LNCAP (cell line): ENCODE data around the gene UBL7.
A peak's percentile ranks its signal among the peaks of the same experiment; 100 is the strongest.

ENCODE experiments used
- TF ChIP-seq, protein P1 (sequence below): fragments of 450-650 bp; IDR thresholded peaks from 2 replicates; pipeline ENCODE4 v1.5.1; 2017; ENCODE audit warnings: mild to moderate bottlenecking

Gene UBL7

DNA sequence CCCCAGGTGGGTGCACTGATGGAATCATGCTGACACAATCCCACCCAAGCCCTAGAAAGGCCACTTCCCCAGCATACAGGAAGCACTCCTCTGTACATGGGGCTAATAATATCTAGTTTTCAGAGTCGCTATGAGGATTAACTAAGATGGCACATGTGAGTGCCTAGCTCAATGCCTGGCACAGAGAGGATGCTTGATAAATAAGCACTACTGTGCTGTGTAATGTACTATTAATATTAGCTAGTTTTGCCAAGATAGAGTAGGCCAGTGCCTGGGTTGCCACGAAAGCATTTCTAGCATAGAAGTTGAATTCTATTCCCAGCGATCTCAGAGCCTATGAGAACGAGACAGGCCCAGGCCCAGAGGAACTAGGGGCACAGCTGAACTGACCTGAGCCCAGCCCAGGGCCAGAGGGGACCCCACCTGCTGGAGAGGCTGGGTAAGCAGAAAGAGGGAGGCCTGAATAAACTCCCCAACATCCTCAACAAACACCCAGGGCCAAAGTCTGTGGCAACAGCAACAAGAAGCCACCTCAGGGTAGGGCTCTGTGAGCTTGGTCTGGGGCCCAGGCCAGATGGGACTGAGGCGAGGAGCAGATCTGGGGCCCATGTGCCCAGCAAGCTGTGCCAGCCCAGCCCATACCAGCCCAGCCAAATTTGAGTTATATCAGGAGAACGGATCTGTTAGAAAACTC lies 19.6 kb downstream of the UBL7 start:
- TF ChIP-seq, protein P1, sequence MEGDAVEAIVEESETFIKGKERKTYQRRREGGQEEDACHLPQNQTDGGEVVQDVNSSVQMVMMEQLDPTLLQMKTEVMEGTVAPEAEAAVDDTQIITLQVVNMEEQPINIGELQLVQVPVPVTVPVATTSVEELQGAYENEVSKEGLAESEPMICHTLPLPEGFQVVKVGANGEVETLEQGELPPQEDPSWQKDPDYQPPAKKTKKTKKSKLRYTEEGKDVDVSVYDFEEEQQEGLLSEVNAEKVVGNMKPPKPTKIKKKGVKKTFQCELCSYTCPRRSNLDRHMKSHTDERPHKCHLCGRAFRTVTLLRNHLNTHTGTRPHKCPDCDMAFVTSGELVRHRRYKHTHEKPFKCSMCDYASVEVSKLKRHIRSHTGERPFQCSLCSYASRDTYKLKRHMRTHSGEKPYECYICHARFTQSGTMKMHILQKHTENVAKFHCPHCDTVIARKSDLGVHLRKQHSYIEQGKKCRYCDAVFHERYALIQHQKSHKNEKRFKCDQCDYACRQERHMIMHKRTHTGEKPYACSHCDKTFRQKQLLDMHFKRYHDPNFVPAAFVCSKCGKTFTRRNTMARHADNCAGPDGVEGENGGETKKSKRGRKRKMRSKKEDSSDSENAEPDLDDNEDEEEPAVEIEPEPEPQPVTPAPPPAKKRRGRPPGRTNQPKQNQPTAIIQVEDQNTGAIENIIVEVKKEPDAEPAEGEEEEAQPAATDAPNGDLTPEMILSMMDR, result no peak

DNA sequence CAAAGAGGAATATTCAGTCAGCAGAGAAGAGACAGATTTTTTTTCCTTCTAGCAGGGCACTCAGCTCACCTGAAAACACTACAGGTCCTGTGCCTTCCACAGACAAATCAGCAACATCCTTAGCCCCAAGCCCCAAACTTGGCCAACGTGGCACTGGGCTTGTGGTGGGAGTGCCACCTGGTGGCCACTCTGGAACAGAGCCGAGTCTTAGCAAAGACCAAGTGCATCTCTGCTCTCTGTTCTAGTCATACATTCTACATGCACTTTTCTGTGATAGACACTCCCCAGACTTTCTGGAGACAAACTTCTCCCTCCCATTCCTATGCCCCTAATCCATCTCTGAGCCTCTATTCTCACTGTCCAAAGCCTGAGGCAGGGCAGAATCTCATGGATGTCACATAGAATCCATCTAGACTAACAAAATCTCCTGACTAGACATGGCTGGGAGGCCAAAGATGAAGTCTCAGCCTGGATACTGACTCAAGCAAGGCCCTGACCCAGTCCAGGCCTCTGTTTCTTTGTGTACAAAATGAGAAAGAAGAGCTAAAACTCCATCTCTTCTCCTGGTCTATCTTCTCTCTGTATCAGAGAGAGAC lies 22.1 kb downstream of the UBL7 start:
- TF ChIP-seq, protein P1, result peak; percentile 87

DNA sequence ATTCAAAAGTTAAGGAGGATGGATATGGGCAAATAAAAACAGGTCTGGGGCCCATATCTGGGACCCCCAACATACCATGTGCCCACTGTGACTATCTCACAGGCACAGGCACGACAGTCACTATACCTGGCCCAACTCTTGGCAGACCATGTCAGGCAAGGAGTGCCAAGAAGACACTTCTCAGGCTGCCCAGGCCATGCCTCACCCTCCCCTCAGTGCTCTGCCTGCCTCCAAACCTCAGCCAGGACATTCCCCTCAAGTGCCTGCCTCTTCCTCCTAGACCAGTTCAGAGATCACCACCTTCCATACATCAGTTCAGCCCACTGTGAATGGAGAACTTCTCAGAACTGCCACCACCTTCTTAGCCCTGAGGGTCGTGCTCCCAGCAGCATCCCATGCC lies 22.8 kb downstream of the UBL7 start:
- TF ChIP-seq, protein P1, result no peak

DNA sequence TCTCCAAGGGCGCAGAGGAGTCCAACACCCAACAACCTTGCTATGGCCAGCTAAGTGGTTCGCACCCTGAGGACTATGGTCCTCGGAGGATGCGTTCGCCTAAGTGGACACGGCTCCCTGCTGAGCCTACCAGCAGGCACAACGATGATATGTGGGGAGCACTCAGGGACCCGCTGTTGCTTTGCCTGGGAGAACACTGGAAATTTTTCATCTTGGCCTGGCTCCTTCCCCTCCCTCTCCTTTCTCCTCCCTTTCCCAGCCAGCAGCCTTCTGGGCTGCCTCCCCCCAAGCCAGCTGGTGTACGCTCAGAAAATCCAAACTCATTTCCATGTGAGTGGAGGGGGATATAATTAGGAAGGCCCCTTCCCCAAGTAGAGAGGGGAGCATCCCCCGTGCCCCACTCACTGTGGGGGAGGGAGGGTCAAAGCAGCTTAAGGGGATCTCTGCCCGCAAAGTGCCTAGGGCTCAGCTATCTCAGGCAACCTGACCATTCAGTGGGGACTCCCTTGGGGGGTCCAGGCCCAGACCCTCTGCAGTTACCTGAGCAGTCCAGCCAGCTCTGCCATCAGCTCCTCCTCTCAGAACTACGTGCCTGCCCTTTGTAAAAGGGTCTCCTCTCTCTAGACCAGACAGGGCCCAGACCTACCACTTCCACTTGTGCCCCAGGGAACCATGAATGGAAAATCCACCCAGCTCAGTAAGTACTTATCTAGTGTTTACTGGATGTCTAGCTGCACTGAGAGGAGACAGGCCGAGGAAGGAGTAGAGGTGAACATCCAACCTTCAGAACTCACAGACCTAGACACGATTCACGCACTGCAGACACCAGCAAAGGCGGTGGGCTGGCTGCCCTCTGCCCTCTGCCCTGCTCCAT lies 26.5 kb downstream of the UBL7 start:
- TF ChIP-seq, protein P1, result no peak

DNA sequence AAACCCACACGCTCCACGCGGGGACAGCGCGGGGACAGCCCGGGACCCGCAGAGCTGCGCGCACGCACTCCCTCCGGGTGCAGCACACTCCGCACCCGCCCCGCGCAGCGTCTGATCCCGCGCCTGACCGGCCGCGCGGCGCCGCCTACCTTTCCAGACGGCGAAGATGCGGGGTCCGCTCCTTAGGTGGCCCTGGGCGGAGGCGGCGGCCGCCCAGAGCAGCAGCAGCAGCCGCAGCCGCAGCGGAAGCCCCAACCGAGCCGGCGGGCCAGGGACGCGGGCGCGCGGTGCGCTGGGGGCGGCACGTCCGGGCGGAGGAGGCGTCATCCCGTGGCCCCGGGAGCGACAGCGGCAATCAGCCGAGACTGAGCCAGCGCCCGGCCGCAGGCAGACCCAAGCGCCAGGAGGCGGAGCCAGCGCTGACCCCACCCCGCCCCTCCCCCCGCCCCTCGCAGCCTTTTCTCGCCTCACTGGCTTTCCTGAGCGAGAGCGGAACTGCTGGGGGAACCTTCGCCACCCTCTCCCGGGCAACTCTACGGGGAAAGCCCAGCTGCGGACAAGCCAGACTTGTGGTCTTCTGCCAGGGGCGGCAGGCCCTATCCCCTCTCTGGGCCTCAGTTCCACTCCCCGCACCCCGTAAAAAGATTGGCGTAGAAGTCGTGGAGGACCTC lies 27.2 kb downstream of the UBL7 start, which contains the start of gene SEMA7A:
SEMA7A (minus strand) TSS at position 367 of the 671 bp plus-strand sequence; CDS start at position 327, 40 bp downstream.
- TF ChIP-seq, protein P1, result no peak

DNA sequence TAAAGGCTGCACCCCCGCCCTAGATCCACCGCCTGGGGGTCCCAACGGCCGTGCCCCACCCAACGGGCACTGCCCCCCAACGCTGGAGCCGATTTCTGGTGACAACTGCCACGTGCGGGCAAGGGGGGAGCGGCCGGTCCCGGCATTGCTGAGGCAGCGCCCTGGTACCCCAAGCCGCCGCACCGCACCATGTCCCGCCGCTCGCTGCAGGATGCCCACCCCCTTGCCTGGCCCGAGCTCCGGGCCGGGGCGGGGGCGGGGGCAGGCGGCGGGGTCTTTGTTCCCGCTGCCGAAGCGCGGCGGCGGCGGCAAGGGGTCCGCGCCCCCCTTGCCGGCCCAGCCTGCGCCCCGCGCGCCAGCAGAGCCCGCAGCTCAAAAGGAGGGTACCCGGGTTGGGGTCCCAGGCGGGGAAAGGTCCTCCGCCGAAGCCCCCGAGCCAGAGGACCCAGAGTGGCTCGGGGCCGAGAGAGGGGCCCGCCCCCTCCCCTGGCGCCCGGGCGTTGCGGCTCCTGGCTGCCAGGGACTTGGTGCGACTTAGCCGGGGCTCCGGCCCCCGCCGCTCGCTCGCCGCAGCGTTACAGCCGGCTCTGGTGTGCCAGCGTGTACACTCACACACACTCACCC lies 27.9 kb downstream of the UBL7 start:
- TF ChIP-seq, protein P1, result no peak
